Measurements from ENCODE around the gene SLC38A5.

Gene SLC38A5

DNA sequence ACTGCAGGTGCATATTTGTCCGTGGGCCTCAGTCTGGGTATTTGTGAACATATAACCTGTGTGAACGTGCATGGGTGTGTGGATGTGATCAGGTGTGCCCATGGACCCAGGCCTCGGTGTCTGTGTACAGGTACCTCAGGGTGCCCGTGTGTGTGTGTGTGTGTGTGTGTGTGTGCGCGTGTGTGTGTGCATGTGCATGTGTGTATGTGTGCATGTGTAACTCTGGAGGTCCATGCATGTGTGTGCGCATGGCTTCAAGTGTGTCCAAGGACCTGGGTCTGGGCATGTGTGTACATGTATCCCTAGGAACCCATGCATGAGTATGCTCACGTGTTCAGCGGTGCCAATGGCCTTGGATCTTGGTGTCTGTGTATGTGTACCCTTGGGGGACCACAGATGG is 21.7 kb upstream of the SLC38A5 start:
- no peak for DNase-seq (ENCODE audit: low read depth in 2 of 2)

DNA sequence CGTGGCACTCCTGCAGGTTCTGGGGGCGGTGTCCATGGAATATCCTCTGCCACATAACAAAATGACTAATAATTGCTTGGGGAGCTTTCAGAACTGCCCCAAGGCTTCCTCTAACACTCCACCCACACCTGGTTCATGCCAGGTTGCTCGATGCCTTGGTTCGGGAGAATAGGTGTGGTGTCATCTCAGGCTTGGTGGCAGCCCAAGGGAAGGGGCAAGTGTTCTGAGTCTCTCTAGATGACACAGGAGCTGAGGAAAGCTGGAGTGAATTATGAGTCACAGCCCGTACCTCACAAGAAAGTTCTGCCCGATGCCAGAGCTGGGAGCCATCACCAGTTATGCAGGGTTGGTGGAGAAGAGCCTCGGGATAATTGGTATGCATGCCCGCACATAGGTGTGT is 20.6 kb upstream of the SLC38A5 start:
- DNase-seq (ENCODE audit: low read depth in 2 of 2): no peak

DNA sequence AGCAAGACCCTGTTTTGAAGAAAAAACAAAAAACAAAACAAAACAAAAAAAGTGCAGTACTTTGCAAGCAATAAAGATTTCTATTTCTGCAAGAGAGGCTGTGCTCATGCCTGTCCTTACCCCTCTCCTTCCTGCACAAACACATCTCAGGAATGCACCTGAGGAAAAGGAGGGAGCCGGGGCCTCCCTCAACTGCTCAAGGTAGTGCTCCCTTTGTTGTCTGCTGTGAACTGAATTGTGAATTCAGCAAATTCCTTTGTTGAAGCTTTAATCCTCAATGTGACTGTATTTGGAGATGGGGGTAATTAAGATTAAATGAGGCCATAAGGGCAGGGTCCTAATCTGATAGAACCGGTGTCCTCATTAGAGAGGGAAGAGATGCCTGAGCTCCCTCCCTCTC is 19.8 kb upstream of the SLC38A5 start:
- DNase-seq (ENCODE audit: low read depth in 2 of 2): no peak

DNA sequence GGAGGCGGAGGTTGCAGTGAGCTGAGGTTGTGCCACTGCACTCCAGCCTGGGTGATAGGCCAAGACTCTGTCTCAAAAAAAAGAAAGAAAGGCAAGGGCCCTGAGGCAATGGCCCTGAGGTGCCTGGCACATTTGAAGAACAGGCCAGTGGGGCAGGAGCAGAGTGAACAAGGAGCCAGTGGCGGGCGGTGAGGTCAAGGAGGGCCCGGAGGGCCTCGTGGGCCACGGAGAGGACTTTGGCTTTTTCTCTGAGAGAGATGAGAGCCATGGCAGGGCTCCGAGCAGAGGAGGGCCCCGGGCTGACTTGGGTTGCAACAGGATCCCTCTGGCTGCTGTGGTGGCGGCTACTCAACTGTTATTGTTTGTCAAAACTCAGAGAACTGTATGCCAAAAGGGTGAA is 19.2 kb upstream of the SLC38A5 start:
- DNase-seq (ENCODE audit: low read depth in 2 of 2): no peak

DNA sequence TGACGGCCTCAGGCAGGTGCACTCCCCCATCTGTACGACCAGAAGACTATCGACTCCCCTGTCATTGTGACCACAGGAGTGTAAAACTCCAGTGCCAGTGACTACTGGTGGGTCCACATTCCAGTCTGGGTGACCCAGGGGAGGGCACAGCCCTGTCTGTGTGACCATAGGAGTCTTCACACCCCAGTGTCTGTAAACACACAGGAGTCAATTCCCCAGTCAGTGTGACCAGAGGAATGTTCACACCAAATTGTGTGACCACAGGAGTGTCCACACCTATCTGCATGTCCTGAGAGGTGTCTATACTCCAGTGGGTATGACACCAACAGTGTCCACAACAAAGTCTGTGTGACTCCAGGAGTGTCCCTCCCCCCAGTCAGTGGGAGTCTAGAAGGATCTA is 18.0 kb upstream of the SLC38A5 start:
- DNase-seq (ENCODE audit: low read depth in 2 of 2): no peak

DNA sequence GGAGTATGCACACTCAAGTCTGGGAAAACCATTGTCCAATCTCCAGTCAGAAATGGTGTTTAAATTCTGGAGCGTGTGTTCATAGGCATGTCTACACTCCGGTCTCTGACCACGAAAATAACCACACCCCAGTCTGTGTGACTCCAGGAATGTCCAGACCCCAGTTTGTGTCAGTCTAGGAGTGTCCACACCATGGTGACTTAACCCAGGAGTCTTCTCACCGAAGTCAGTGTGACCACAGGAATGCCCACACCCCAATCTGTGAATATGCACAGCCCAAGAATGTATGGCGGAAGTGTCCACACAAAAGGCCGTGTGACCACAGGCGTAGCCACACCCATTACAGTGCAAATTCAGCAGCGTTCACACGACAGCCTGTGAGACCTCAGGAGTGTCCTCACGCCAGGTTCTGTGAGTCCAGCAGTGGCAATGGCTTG is 17.3 kb upstream of the SLC38A5 start:
- DNase-seq (ENCODE audit: low read depth in 2 of 2): peak; percentile 35 to 53

DNA sequence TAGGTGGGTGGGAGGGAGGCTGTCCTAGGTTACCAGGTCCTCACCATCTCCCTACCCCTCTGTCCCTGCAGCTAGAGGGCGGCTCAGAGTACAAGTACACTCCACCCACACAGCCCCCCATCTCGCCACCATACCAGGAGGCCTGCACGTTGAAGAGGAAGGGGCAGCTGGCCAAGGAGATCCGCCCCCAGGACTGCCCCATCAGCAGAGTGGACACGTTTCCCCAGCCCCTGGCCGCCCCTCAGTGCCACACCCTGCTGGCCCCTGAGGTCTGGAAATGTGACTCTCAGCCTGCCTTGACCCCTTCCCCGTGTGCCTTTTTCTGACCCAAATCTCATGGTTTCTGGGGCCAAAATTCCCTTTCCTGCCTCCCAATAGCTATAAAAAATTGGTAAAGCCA is 12.5 kb upstream of the SLC38A5 start:
- no peak for DNase-seq (ENCODE audit: low read depth in 2 of 2)

DNA sequence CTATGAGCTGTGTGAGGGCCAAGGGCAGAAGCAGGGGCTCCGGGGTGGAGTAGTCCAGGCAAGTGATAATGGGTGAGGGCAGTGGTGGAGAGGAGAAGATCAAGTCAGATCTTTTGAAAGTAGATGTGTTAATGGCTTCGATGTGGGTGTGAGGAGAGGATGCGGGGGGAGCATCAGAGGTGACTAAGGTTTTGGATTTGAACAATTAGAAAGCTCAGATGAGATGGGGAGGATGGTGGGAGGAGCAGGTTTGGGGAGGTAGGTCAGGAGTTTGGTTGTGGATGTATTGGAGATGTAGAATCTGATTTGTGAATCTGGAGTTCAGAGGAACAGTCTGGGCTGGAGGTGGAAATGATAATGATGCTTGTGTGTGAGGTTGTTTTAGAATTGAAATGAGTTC is 10.5 kb upstream of the SLC38A5 start:
- DNase-seq (ENCODE audit: low read depth in 2 of 2): no peak

DNA sequence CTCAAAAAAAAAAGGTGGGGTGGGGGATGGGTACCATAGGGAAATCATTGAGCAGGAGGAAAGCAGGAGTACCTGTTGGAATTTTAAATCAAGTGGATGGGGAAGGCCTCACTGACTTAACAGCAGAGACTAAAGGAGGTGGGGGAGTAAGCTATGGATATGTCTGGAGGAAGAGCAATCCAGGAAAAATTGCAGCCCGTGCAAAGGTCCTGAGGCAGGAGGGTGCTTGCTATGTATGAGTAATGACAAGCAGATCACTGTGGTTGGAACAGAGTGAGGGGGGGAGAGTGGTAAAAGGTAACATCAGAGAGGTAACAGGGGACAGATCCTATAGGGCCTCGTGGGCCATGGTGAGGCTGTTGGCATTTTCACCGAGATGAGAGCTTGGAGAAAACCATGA is 10.1 kb upstream of the SLC38A5 start:
- no peak for DNase-seq (ENCODE audit: low read depth in 2 of 2)

DNA sequence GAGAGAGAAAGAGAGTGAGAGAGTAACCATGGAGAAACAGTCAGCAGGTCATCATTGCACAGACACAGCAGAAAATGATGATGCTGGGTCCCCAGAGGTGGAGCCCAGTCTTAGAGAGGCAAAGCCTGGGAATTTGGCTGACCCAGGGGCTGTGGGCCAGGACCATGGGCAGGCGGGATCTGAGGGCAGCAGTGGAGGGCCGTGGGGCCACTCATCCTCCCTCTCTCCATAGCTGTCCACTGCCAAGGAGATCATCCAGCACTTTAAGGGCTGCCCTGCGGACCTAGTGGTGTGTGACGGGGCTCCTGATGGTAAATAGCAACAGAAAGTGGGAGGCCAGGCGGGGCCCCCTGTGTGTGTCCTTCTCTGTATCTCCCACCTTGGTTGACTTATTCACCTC is 8.7 kb upstream of the SLC38A5 start:
- DNase-seq (ENCODE audit: low read depth in 2 of 2): no peak

DNA sequence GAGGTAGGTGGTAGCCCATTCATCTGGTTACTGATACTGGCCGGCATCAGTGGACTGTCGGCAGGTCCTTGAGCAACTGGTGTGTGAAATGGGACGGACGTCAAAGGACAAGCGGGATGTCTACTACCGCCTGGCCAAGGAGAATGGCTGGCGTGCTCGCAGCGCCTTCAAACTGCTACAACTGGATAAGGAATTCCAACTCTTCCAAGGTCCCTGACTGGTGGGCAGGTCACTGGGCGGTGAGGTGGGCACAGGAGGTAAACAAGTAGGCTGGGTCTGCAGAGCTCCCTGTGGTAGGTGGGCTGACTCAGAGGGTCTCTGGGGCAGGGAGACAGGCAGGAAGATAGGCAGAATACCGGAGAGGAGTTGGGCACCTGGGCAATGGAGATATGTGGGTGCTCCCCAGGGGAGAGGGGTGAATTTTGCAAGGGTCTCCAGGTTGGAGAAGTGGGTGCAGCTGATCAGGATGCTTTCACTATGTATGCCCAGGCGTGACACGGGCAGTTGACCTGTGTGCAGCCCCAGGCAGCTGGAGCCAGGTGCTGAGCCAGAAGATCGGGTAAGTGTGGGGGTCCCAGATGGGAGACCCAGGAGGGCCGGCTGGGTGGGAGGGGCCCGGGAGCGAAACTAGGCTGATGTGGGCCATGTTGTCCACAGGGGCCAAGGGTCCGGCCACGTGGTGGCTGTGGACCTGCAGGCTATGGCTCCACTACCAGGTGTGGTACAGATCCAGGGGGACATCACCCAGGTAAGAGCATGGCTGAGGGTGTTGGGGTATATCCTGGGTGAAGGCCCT is 8.1 kb upstream of the SLC38A5 start:
- no peak for DNase-seq (ENCODE audit: low read depth in 2 of 2)

DNA sequence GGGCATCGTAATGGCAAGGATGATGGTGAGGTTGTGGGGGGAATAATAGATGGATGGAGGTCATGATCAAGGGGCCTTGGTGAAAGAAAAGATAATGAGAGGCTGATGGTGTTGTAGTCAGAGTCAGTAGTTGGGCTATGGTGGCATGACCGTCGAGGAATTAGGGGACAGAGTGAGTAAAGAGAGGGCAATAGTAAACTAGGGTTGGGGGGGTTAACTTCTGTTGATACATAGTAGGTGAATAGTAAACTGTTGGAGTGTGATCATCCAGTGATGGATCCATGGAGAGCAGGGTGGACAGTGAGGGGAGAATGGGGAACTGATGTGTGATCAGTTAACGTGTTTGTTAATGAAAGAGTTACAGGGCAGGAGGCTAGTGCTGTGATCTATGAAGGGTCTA is 6.9 kb upstream of the SLC38A5 start:
- no peak for DNase-seq (ENCODE audit: low read depth in 2 of 2)

DNA sequence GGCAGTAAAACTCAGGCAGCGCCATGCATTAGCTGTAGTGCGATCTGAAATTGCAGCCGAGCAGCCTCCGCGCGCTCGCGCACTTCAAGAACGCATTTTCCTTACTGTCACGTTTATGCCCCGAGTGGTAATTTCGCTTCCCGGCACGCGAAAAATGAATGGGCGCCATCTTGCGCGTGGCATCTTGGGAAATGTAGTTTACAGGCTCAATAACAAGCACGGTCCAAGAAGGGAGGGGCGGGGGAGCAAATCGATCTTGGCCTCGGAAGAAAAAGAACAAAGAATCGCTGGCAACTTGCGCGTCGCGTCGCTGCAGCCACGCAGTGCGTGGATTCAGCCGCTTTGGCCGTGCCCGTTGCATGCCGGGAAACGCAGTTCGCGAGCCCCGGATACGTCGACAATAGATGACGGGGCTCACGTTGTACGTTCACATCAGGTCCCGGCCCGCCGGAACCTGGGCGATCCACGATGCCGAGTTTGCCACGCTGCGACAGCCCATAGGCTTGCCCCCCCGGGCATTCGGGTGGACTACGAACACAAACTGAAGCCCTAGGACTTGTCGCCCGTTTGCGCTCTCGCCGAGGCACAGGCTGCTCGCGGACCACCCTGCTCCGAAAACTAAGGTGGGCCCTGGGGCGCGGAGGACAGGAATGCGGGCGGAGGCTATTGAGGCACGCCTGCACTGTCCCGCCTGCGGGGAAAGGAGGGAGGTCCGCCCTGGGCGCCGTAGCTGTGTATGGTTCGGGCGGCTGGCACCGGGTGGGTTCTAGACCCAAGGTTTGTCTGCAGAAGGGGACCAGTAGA is 5.9 kb upstream of the SLC38A5 start, which contains the start of gene FTSJ1:
TSS of gene FTSJ1 (plus strand) at position 426 of the 804 bp plus-strand sequence. CDS start 1,849 bp downstream, outside the sequence.
- DNase-seq (ENCODE audit: low read depth in 2 of 2): peak; percentile 75 to 81

DNA sequence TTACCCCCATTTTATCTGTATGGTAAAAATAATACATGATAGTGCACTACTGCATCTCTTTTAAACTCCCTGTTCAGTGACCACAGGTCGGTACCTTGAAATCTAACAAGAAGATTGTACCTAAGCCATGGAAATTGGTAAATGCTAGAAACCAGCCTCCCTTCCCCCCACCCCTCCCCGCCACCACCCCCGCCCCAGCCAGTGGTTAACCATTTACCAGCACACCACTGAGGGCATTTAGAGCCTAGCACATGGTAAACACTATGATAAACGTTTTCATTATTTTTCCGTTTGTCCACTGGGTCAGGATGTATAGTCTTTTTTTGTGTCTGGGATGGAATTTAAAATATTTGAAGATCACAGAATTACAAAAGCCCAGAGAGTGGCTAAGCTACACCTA is 5.2 kb upstream of the SLC38A5 start:
- DNase-seq (ENCODE audit: low read depth in 2 of 2): no peak

DNA sequence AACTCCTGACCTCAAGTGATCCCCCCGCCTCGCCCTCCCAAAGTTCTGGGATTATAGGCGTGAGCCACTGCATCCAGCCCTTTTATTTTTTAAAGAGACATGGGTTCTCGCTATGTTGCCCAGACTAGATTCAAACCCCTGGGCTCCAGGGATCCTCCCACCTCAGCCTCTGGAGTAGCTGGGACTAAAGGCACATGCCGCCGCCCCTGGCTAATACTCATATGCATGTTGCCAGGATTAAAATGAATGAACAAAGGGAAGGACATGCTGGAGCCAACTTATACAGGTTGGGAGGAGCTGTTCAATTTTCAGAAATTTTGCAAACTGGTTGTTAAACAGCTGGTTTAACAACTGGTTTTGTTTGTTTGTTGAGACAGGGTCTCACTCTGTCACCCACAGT is 4.5 kb upstream of the SLC38A5 start:
- DNase-seq (ENCODE audit: low read depth in 2 of 2): no peak

DNA sequence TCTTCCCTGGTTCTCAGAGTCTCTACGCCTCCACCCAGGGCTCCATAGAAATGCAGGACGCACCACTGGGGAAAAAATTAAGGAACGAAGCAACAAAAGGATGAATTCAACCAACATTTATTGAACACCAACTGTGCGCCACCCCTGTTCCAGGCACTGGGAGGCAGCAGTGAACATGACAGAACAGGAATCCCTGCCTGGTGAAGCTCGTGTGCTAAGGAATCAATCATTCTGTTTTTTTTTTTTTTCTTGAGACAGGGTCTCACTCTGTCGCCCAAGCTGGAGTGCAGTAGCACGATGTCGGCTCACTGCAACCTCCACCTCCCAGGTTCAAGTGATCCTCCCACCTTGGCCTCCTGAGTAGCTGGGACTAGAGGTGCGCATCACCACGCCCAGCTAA is 4.1 kb upstream of the SLC38A5 start:
- DNase-seq (ENCODE audit: low read depth in 2 of 2): no peak

DNA sequence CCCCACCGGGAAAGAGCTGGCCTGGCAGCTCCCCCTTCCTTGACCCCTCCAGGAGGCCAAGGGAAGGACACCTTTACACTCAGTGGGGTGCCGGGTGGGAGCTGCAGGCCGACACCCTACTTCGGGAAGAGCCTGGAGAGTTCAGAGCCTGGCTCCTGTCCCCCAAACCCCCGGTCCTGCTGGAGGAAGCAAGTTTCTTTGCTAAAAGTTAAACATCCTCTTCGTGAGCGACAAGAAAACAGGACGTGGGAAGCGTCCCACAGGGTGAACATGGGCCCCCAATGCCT is 3.6 kb upstream of the SLC38A5 start:
- DNase-seq (ENCODE audit: low read depth in 2 of 2): no peak

DNA sequence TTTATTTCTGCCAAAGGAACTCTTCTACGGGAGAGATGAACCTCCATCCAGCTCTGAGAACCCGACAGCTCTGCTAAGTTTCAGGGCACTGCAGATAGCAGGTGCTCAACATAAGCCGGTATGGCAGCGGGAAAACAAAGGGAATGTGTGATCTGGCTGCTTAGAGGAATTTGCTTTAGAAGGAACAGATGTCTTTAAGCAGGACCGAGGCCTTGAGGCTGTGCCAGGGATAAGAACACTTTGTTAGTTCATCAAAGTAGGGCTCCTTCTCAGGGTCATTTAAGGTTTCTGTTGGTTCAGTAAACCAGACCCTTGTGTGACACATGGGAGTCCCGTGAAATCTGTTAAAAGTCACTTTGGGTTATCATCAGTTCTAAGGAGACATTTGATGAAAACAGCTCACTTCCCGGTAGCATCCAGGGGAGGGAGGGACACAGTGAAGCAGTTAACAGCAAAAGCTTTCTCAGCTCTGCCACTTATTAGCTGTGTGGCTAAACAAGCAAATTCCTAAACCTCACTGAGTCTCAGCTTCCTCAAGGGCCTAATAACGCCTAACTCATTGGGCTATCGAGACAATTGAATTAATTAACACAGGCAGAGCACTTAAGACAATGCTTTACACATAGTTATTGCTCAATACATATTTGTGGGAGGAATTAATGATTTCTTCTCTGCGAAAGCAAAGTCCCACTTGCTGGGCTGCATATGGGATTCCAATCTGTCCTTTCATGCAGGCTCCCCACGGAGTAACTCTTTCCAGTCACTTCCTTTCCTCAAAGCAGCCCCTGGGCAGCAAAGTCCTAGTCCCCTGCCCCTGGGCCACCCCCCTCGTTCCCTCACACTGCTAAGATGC is 3.0 kb upstream of the SLC38A5 start:
- no peak for DNase-seq (ENCODE audit: low read depth in 2 of 2)

DNA sequence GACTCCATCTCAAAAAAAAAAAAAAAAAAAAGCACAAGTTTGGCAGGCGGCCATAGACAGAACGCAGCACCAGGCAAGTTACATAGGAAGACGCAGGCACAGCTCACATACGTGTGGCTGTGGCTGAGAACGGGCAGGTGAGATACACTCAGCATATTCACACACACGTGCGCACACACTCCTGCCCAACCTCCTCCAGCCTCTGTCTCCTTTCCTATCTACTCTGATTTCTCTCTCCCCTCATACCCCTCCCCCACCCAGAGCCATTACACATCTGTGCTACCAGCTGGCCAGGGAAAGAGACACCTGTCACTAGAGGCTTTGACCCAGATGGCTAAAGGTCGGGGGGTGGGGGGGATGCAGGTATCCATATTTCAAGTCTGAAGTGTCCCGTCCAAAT is 2.2 kb upstream of the SLC38A5 start:
- no peak for DNase-seq (ENCODE audit: low read depth in 2 of 2)

DNA sequence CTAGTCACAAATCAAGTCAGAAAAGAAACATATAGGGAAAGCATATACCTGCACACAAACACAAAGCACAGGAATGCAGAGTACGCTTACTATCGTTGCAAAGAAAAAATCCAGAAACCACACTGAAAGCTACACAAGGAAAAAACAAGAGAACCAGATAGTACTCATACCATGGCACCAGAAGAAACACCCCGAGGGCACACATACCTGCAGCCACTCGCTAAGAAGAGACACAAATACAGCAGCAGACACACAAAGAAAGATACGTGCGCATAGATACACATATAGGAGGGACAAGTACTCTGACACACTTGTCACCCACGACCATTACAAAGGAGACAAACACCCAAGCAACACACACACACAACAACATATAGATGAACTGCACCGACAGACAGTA is 1.4 kb upstream of the SLC38A5 start:
- DNase-seq (ENCODE audit: low read depth in 2 of 2): no peak

DNA sequence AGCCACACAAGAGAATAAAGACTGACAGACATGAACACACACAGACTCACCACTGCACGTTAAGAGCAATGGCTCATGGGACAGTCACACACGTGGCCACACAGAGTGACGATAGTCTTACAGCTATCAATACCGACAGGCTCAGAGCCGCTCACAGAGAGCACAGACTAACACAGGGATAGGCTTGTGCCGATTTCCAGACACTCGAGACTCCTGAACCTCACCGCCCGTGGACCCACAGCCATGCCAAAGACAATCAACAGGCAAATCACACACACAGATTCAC is 716 bp upstream of the SLC38A5 start:
- DNase-seq (ENCODE audit: low read depth in 2 of 2): no peak
